NCI-H146 treated with DMSO at 0.1 percent for 48 hours (cell line): ENCODE results near the gene HYKK.
"Not testable (repeated sequence)": the region's sequence is repeated elsewhere in the genome, so short reads cannot be mapped to it uniquely, and the experiment has no call there.

Experiments
- DNase-seq: peaks from one replicate; lab custom pipeline; 2025; ENCODE audit not compliant: unreplicated experiment; lab: John Stamatoyannopoulos, UW

HYKK gene, protein sequence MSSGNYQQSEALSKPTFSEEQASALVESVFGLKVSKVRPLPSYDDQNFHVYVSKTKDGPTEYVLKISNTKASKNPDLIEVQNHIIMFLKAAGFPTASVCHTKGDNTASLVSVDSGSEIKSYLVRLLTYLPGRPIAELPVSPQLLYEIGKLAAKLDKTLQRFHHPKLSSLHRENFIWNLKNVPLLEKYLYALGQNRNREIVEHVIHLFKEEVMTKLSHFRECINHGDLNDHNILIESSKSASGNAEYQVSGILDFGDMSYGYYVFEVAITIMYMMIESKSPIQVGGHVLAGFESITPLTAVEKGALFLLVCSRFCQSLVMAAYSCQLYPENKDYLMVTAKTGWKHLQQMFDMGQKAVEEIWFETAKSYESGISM

DNA sequence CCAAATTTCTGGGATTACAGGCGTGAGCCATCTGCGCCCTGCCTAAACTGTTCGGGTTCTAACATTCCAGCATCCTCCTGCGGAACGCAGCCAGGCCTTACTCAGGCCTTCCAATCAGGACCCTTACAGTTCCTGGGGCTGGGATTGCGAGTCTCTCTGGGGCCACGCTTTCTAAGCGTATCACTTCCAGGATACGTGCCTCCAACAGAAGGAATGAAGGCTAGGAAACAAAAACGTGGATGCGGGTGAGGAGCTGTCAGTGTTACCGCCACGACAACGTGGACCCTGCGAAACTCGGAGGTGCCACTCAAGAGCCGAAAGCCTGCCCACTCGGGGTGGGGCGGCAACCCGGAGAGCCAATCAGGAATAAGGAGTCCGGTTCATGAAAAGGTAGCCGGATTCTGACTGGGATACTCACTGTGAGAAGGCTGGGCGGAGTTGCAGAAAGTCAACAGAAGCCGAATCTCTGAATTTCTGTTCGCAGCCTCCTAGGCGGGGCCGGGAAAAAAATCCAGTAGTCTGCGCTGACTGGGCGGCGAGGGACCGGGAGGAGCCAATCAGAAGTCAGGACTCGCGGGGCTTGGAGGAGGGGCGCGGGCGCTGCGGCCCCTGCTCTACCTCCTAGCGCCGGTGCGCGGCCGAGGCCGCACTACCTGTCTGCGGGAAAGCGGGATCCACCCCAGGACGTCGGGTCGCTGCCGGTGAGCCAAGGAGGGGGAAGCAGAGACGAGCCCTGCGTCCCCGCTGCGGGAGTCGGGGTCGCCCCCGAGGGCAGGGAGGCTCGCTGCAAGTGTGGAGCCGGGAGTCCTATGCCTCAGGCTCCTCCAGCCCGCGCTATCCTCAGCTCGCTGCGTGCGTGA, at the start of gene HYKK:
TSS of gene HYKK (plus strand) at position 607 of the 860 bp plus-strand sequence. CDS start 5,512 bp downstream, outside the sequence.
- DNase-seq, result peak; percentile 90

DNA sequence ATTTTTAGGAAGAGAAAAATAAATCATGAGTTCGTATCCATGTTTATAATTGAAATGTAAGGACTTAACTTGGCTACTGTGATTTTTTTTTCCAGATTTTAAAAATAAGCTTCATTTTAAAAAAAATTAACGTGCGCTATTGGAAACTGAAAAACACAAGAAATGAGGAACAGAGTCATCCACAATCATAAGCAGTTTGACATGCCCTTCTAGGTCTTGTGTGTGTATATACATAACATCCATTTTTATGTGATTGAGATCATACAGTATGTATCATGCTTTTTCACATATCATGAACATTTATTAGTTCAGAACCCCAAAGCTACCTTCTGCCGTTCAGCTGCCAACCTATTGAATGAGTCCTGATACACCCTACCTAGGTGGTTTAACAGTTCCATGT, 46.6 kb upstream of the HYKK start:
- DNase-seq, result no peak

DNA sequence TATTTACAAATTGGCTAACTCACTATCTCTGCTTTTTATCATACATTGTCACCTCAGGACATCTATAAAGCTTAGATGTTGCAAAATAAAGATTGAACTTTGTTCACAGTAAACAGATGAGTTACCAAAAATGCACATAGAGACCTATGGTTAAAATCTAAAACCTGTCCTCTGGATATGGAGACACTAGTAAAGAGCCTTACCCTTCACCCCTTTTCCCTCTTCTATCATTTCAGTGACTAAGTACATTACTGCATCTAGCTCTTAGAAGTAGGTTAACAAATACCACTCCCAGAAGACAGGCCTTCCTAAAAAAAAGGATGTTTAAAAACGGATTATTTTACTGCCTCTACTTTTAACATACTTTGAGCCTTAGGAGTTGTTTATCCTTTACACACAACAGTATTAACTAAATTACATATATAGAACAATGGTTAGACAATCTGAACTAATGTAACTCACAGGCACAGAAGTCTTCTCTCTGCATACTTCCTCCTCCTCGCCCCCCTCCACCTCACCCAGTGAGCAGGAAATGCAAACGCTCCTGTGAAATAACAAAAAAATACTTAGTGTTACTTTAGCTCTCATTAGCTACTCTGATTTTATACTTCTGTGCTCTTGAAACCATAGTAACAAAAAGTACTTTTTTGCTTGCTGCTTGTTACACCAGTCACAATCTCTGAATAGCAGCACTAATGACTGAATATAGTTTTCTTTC, 46.0 kb upstream of the HYKK start:
- no peak for DNase-seq

DNA sequence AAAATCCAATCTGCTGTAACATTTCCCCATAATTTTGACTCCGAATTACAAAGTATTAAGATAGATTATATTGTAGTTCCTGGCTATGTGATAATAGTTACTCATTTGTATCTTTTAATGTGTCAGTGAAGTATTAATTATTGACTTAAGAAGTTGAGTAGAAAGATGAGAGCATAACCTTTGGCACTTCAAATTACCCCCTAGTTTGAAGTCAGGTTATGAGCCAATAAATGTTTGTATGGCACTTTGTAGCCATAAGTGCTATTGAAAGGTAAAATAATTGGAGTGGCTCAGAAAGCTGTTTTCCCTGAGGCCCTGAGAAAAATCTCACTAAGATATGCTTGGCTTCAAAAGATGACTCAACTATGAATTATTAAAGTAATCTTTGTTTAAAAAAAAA, 38.3 kb upstream of the HYKK start:
- DNase-seq, result no peak

DNA sequence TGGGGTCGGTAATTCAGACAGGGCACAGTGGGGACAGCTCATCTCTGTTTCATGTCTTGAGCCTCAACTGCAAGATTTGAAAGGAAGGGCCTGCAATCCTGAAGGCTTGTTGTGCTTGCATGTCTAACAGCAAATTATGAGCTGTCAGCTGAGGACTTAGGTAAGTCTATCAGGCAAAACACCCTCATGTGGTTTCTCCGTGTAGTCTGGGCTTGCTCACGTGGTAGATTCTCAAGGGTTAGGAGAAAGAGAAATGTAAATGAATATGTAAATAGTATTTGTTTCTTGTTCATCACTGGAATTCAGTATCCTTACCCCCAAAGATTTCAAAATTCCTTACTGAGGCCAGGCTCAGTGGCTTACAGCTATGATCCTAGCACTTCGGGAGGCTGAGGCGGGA, 30.1 kb upstream of the HYKK start:
- no peak for DNase-seq

DNA sequence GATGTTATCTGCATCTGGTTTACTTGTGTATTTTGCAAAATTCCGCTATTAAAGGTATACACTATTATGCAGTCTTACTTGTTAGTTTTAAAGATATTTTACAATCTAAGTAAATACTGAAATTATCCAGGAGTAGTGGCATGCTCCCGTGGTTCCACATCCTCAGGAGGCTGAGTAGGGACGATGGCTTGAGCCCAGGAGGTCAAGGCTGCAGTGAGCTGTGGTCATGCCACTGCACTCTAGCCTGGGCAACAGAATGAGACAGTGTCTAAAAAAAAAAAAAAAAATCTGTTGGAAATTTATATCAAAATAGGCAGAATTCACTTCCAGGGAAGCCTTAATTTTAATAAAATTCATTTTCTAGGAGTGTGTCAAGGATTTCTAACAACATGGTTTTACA, 27.7 kb upstream of the HYKK start:
- DNase-seq, result no peak

DNA sequence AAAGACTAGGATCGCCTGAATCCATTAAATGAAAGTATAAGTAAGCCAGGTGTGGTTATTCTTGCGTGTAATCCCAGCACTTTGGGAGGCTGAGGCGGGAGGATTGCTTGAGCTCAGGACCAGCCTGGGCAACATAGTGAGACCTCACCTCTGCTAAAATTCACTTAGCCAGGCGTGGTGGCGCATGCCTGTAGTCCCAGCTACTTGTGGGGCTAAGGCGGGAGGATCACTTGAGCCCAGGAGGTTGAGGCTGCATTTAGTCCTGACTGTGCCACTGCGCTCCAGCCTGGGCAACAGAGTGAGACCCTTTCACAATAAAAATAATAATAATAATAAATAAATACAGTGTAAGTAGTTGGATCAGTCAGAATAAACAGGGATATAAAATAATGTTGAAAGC, 25.5 kb upstream of the HYKK start:
- no peak for DNase-seq

DNA sequence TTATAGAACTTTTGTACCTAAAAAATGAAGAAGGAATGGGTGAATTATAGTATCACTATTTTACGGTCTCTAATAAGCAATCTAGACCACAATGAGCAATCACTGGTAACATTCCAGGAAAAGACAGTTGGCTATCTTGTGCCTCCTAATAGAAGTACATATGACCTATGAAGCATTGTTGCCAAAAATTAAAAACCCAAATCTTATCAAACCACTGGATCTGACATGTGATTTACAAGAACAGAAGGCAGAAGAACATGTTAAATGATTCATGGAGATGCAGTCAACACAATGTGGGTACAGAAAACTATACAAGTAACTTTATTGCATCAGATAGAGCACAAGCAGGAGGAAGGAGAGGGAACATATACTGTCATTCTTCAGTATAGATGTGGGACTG, 14.5 kb upstream of the HYKK start:
- no peak for DNase-seq

DNA sequence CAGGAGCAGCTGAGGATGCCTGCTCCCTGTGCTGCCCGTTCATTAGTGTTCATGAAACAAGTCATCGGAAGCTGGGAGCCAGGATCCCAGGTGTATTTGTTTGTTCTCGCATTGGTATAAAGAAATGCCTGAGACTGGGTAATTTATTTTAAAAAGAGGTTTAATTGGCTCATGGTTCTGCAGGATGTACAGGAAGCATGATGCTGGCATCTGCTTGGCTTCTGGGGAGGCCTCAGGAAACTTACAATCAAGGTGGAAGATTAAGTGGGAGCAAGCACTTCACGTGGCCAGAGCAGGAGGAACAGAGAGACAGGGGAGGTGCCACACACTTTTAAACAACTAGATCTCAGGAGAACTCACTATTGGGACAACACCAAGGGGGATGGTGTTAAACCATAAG, 5.5 kb upstream of the HYKK start:
- no peak for DNase-seq

DNA sequence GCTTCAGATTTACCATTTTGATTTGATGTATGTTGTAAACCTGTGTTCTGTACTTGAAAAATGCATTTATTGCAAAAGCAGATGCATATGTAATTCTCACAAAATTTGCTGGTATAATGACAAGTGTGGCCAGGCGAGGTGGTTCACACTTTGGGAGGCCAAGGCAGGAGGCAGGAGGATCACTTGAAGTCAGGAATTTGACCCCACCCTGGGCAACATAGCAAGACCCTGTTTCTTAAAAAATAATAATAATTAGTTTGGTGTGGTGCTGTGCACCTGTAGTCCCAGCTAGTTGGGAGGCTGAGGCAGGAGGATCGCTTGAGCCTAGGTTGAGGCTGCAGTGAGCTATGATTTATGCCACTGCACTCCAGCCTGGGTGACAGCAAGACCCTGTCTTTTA, 4.7 kb upstream of the HYKK start:
- DNase-seq, result no peak

DNA sequence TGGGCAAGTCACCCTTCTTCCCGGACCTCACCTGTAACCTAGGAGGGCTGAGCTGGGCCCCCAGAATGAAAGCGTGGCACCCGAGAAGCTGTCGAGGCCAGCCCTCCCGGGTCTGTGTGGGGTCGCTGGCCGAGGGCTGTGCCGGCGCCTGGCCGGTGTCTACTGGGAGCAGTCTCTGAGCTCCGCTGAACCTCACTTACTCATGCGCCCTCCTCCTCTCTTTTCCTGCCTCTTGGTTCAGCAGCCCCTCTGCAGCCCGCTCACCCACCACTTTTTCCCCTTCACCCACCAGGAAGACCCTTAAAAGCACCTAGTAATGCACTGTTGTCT, 419 bp downstream of the HYKK start:
- DNase-seq, result no peak

DNA sequence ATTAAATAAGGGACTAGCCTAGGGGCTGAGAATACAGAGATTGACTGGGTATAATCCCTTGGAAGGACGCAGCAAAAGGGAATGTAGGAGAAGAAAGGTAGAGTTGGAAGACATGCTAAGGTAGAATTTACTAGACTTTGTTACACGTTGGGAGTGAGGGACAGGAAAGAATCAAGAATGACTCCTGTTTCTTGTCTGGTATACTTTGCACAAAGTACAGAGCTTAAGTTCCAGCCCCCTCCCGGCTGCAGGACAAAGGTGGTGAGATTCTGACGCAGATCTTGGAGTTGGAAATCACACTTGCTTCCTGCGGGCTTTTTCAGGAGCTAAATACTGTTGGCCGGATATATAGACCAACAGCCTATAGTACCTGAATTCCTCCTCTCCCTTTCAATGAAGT, 895 bp downstream of the HYKK start:
- no peak for DNase-seq

DNA sequence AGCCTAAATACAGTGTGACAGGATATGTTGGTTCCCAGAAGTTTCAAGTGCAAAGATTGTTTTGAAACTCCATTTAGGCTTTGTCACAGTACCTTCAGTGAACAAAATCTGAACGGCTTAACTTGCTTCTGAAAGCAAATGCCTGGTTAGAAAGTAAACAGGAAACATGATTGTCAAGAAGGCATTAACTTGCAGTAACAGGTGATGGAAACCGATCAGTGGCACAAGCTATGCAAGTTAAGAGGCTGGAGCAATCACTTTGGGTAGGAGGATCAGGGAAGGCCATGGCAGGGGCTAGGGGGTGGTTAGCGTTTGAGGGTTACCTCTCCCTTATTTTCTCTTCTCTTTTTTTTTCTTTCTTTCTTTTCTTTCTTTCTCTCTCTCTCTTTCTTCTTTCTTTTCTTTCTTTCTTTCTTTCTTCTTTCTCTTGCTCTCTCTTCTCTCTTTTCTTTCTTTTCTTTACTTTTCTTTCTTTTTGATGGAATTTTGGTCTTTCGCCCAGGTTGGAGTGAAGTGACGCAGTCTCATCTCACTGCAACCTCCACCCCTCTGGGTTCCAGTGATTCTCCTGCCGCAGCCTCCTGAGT, 2.4 kb downstream of the HYKK start:
- no peak for DNase-seq

DNA sequence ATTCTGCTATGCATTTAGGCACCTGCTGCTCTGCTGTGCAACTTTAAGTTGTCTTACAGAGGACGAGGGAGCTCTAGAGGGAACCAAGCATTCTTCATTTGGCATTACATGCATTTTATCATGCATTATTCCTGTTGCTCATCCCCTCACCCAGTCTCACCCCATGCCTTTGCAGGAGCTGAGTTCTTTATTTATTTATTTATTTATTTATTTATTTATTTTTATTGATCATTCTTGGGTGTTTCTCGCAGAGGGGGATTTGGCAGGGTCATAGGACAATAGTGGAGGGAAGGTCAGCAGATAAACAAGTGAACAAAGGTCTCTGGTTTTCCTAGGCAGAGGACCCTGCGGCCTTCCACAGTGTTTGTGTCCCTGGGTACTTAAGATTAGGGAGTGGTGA, 12.7 kb downstream of the HYKK start:
- not testable (repeated sequence) for DNase-seq

DNA sequence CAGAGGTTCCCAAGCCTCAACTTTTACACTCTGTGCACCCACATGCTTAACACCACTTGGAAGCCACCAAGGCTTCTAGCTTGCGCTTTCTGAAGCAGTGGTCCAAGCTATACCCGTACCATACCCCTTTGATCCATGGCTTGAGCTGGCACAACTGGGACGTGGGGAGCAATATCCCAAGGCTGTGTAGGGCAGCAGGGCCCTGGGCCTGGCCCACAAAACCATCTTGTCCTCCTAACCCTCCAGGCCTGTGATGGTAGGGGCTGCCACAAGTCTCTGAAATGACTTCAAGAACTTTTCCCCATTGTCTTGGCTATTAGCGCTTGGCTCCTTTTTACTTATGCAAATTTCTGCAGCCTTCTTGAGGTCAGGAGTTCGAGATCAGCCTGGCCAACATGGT, 16.9 kb downstream of the HYKK start:
- DNase-seq, result no peak

DNA sequence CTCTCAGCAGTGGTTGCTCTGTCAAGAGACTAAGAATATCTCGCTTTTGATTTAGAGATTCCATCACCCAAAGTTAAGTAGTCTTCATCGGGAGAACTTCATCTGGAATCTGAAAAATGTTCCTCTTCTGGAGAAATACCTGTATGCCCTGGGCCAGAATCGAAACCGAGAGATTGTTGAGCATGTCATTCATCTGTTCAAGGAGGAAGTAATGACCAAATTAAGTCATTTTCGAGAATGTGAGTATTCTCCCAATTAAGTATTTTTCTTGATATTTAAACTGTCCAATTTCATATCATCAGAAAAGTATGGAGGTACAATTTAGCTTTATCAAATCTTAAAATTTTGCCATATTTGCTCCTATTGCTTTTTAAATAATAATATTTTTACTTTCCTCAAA, 19.9 kb downstream of the HYKK start:
- no peak for DNase-seq

DNA sequence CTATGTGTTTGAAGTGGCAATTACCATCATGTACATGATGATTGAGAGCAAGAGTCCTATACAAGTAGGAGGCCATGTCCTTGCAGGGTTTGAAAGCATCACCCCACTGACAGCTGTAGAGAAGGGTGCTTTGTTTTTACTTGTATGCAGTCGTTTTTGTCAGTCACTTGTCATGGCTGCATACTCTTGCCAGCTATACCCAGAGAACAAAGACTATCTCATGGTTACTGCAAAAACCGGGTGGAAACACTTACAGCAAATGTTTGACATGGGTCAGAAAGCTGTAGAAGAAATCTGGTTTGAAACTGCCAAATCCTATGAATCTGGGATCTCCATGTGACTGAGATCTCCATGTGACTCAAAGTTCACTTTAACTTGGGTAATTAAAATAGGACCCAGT, 26.0 kb downstream of the HYKK start:
- no peak for DNase-seq

DNA sequence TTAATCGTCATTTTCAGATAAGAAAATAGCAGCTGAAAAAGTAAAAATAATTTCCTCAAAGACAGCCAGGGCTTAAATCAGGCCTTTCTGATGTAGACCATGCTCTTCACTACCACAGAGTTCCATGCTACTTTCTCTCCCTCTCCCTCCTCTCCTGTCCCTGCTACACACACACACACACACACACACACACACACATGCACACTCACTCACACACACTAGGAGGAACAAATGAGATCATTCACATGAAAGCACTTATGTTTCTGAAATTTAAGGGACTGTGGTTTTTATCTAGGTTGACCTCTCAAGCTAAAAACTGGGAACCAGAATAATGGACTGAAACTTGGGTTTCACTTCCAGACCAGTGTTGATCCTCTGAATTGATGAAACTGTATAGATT, 28.8 kb downstream of the HYKK start:
- DNase-seq, result no peak

DNA sequence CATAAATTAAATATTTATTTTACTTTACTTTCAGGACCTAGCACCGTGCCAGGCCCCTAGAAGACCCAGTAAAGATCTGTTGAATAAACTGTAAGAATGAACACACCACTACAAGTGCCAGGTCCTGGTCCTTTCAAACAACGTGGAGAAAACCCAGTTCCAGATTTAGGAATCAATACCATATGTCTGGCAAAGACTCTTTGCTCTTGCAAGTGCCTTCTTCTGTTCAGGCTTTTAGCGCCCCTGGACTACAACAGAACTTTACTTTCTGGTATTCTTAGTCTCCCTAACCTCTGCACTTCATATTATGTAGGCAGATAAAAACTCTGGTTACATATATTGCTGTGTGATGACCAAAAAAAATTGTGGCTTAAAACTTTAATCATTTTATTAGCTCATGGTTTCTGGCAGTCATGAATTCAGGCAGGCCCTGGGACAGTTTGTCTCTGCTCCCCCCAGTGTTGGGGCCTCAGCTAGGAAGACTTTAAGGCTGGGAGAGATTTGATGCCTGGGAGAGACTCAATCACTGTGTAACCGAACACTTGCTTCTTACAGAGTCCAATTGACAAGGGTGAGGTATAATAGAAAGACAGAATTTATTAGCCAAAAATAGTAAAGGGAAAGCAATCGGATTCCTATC, 30.0 kb downstream of the HYKK start:
- DNase-seq, result no peak

DNA sequence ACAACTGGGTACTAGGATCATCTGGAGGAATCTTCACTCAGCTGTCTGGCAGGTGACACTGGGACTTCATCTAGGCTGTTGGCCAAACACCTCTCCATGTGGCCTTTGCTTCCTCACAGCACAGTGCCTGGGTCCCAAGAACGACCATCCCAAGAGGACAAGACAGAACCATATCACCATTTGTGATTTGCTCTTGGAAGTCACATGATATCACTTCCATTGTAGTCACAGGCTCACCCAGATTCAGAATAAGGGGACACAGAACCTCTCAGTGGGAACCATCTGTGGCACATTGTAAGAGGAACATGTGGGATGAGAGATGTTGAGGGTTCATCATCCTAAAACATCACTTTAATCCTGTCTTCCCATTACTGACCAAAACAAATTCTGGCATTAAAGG, 31.0 kb downstream of the HYKK start:
- no peak for DNase-seq
